C4-2B (cell line): ENCODE measurements around the gene FCRL4.

Source experiments
- CTCF ChIP-seq: fragments of 450-650 bp; conservative IDR thresholded peaks from 2 replicates; pipeline ENCODE4 v1.5.1; 2017; ENCODE audit warnings: mild to moderate bottlenecking
- ZFX ChIP-seq: fragments of 450-650 bp; IDR thresholded peaks from 2 replicates; pipeline ENCODE4 v1.6.1; 2017

GRCh38 chr1:157540160-157540748, 57.6 kb downstream of the FCRL4 start:
- TF ChIP-seq CTCF = no peak
- TF ChIP-seq ZFX = no peak
